ENCODE measurements around the gene ABI3BP.

Gene ABI3BP

DNA sequence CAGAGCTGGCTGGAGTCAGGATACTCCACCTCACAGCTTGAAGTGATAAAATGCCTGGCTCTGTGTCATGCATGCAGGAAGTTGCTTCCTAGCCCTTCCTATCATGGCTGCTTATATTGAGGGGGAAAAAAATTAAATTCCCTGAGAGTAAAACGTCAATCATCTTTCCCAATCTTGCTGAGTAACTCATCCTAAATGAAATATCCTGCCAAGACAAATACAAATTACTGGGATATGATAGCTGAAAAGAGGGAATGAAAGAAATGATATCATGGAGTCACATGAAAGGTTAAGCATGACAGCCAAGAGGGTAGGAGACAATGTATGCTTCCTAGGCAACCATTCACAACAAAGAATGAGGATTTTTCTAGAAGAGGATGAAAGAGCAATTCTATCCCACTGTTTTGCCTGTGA, 110.6 kb downstream of the ABI3BP start:
- no peak for DNase-seq

DNA sequence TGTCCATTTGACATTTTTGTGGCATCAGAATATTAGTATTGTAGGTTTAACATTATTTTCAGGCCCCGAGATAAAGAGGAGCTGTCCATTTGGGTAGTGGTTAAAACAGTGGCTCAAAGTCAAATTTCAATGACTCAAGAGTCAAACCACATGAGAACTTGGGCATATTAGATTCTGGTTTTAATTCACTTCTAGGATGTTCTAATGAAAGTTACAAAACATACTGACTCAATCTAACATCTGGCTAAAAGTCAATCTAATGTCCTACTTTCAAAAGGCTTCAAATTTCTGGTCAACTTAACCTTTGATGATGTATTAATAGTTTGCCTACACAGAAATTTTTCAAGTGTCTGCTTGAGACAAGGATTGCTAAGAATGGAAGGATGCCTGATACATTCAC, 112.4 kb downstream of the ABI3BP start:
- DNase-seq, result no peak

DNA sequence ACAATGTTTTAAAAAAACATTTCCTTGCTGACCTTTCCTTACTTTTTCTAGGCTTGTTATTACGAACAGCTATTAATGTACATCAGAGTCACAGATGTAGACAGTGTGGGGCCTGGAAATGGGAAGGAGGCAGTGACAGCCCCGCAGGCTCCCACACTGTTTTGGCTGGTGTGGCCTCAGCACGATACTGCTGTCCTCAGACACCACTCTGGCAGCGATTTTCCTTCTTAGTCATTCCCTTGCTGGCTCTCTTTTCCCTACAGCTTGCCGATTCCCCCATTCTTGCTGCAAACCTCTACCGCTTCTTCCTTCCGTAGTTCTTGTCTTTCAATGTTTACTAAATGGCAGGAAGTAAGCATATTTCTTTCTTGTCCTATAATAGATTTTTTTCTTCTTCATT, 113.1 kb downstream of the ABI3BP start:
- DNase-seq, result no peak

DNA sequence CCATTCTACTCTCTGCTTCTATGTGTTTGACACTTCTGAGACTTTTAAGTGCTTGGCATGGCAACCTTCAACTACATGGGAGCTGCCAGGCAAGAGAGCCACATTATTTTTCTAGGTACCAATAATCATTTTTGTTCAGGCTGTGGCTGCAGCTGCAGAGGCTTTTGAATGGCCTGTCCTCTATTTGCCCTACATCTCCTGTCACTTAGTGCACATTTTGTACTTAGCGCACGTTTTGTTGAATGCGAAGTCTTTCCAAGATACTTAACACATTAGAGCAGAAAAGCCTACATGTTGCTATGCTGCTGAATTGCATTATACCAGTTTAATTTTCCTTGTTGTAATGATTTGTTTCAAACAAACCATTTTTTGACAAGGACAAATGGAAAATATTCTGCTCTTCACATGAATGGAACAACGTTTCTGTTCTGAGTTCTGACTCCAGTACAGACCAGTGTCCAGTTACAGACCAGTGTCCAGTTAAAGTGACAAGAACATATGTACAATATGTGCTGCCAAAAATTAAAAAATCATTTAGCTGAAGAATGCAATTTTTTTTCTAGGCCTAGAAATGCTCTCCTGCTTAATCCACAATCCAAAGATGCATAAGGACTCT, 113.9 kb downstream of the ABI3BP start:
- no peak for DNase-seq

DNA sequence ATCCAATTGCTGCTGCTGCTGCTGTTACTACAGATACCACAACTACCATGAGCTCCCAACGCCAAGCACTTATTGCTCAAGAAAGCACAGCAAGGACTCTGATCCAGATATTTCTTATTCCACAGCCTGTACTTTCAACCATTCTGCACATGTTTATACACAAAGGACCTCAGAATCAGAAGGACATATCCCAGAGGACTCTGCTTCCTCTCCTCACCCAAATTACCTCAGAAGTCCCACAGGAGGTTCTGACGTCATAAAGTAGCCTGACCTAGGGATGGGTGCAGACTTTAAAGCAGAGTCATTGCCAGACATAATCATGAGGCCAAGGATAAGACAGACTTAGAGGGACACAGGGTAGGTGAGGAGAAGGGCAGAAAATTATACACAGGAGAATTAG, 115.9 kb downstream of the ABI3BP start:
- DNase-seq, result no peak

DNA sequence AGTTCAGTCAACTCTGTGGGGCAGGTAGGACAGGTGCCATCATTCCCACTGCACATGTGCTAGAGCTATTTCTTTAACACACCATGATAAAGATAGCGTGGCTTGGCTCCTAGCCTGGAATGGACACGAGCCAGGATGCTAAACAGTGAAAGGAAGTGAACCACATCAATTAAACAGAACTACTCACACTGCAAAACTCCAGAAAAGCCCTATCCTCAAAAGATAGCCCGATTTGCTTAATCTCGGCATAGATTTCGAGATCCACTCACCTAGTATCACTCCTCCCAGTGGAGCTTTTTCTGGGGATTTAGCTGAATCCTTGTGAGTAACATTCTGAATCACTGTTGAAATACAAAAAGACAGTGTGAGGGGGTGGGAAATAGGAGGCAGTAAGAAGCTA, 118.0 kb downstream of the ABI3BP start:
- no peak for DNase-seq

DNA sequence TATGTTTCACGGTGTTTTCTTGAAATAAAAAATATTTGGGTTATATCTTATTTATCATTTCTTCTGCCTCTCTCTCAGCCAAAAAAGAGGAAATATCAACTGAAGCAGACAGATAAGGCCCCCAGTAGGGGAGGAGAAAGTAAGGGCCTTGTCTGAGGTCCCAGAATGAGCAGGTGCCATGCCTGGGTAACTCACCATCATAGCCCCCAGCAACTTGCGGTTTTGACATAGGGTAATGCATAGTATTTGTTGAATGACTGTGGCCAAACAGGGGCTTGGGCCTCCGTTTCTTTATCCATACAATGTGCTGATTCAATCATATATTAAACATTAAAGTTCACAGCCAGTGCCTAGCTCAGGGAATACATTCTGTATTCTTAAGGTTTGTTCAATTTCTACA, 119.6 kb downstream of the ABI3BP start:
- DNase-seq, result no peak

DNA sequence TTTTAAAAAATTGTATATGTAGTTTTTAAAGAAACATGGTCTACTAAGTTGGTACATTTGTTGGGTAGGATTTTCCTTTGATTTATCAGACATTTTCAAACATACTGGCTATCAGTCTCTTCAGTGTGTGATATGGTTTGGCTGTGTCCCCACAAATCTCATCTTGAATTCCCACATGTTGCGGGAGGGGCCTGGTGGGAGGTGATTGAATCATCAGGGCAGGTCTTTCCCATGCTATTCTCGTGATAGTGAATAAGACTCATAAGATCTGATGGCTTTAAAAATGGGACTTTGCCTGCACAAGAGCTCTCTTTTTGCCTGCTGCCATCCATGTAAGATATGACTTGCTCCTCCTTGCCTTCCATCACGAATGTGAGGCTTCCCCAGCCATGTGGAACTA, 121.9 kb downstream of the ABI3BP start:
- no peak for DNase-seq

DNA sequence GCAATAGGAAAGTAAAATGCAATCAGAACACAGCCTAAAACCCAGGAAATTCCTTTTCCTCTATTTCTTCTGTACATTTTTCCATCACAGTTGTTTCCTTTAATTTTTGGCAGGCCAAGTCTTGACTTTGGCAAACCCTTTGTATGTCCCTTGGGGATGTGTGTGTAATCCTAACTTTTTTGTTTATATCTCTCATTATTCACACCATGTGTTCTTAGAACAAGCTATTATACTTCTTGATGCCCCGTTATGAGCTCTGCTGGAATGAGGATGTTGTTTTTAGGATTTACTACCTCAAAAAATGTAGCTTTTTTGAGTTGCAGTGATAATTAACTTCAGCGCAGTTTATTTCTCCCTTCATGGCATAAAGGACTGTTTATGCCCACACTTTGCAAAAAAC, 123.4 kb downstream of the ABI3BP start:
- DNase-seq, result no peak

DNA sequence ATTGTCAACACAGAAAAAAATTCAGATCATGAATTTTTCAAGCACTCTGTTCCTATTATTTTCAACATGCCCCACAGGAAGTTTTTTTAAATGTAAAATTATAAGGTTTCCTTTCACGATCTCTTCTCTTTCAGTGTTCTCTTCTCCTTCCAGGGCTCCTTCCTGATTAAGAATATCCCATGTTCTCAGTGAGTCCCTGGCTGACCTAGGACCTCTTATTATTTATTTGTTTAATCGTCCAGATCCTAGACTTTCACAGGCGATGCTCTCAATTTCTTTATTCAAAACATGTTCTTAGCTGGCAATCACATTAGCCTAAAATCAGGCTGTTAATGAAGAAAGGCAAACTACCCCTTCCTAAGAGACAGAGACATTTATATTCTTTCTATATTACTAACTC, 124.3 kb downstream of the ABI3BP start:
- no peak for DNase-seq

DNA sequence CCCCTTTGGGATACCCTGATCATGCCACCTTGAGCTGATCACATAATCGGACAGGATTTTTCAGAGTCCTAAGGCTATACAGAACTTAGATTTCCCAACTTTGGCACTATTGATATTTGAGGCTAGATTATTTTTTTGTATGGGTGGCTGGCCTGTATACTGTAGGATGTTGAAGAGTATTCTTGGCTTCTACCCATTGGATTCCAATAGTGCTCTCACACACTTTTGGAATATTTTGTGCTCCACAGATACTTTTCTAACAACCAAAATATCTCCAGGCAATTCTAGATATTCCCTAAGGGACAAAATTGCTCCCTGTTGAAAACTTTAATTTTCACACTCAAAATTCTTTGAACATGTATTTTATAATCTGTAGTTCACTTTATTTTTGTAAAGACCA, 125.1 kb downstream of the ABI3BP start:
- DNase-seq, result no peak

DNA sequence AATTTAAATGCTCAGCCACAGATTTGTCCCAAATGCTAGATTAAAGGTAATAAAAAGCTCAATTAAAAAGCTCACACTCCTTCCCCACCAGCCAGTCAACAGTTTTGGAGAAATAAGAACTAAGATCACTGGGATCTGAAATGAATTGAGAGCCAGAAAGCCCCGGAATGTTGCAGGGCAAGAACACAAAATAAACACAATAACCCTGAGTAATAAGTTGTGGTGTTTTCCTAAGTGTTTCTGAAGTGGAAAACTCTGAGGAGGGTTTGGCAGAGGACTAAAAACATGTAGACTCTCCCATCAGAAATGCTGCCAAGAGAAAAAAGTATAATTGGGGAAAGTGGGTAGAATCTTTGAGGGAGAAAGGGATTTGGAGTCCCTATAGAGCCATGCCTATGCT, 127.8 kb downstream of the ABI3BP start:
- no peak for DNase-seq

DNA sequence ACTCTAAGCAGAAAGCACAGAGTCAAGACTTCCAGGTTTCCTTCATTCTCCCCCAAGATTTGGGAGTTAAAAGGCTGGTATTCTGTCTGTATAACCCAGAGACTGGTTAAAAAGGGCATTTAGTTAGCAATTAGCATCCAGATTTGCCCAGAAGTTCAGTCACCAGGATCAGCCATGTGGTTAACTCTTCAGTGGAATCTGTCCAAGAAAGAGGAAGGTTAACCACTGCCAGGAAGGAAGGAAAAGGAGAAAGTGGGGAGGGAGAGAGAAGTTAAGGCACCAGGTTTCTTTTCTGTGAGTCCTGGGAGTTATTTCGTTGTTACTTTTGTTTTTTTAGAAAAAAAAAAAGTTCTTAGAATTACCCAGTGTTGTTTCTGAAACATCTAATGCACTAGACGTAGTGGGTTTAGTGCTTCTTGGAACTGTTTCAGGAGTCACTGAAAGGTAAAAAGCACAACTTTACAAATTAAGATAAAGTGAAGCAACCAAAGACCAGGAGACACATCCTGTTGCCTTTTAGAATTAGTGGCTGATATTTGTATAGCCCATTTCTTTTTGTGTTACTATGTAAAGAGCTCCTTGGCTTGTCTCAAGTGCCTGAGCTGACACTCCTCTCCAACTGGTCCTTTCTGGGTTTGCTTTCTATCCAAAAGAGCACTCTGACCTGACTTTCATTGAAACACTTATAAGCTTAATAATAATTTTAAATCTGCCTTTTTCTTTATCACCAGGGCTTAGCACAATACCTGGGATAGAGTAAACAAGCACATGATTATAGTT, 128.6 kb downstream of the ABI3BP start:
- no peak for DNase-seq

DNA sequence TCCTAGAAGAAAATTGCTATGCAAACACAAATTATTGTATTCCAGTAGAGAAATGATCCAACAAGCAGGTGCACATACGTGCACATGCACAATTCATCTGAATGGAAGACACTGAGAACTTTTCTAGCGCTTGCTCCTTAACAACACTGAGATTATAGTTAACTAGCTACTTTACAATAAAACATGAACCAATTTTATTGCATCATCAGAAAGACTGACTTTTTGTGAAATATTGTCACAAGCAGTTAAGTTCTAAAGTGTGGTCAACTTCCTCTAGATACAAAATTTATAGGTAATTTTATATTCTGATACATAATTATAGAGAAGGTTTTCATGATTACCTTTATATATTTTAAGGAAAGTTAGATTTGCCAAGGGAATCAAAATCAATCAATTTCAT, 135.4 kb downstream of the ABI3BP start:
- no peak for DNase-seq

DNA sequence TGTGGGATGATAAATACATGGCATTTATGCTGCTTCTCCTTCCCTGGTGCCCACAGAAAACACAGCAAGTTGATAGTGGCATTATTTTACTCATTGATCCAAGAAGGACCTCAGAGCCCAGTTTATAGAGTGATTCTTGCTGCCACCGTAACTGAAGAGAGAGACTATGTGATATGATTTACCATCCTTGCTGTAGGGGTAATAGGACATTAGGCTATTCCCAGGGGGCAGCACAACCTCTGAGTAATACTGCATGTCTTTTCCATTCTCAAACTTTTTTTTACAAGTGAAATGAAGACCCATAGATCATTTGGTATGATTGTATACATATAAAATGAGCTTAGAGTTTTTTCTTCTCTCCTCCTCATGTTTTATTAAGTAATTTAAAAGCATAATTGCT, 136.4 kb downstream of the ABI3BP start:
- no peak for DNase-seq

DNA sequence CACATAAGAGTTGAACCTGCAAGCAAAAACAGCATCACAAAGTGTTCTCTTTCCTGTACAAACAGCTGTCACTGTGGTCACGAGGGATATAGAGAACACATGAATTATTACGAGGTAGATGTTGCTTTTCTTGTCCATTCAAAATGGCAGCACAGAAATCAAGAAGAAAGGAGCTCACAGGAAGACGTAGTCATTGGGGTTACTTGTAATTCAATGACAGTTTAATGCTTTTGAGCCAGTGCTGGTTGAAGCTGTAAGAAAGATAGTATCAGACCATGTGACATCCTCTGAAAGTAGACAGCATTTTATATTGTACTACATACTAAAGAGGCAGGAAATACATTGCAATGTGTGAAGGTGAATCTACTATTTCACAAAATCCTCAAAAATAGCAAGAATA, 140.4 kb downstream of the ABI3BP start:
- no peak for DNase-seq

DNA sequence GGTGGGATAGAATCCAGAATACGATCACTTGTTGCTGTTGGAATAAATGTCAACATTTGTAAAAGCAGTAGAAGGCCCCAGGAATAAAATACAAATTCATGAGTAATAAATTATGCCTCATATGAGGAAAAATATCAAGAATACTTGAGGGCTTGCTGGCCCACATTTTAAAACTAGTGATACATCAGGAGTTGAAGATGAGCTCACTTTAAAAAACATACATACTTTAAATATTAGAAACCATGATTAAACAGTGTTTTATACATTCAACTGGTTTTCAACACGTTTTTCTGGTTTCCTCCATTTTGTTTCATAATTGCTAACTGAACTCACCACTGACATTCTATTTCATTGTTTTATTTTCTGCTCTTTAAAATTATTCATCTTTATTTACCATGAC, 142.5 kb downstream of the ABI3BP start:
- no peak for DNase-seq

DNA sequence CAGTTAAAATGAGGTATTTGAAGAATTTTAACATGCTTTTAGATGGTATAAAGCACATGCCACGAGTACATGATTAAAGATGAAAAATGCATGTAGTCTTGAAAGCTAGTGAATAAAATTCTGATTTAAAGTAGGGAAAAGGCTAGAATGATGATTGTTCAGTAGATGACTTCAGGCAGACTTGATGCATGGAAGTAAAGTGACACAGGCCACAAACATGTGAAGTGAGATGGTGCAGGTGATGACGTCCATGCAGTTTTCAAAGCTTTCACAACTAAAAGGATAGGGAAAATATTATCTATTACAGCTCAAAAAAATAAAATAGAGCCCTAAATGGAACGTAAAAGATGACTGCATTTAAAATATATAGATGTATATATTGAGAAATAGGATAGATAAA, 143.1 kb downstream of the ABI3BP start:
- no peak for DNase-seq

DNA sequence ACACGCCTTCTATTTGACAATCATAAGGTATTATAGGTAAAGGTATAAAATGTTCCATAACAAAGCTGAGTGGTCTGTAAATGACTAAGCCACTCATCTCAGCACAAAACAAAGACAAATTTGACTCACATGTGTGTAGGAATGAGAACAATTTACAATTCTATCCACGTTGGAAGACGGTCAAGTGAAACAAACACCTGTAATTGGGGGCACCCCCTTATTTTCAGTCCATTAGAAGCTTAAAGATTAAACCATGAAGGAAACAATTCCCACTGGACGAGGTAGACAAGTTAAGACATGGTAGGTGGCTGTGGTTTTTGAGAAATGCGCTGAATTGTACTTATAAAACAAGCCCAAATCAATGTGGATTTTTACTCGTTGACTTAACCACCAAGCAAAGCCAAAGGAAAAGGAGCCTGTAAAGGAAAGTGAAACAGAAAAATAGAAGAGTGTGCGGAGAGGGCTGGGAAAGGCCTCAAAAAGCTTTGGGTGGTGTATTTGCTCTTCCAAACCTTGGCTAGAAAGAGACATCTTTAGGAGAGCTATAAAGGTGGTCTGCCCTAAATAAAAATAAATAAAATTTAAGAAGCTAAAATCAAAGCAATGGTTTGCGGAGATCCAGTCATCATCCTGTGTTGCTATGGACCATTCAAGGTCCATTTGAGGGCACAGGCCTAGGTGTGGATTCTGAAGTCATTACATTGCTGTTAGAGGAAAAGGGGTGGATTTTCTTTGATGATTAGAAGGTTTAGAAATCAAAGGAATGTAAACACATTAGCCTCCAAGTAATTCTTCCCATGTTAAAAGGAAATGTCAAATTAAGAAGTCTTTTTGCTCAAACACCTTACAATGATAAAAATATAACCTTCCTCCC, 148.9 kb downstream of the ABI3BP start:
- DNase-seq, result no peak

DNA sequence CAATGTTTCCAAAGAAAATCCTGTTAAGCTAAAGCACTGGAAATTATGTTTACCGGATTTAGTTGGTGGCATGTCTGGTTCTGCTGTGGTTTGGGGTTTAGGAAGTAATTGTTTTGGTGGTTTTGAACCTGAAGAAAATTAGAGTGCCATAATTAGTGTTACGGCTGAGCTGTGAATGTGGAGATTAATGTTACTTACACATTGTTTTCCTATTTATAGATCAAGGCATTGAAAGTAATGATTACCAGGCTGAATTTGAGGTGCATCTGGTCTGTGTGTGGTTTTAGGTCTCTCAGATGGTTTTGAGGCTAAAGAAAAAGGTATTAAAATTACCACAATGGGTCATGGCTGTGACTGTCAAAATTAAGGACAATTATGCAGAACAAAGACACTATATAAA, 155.1 kb downstream of the ABI3BP start:
- DNase-seq, result no peak

DNA sequence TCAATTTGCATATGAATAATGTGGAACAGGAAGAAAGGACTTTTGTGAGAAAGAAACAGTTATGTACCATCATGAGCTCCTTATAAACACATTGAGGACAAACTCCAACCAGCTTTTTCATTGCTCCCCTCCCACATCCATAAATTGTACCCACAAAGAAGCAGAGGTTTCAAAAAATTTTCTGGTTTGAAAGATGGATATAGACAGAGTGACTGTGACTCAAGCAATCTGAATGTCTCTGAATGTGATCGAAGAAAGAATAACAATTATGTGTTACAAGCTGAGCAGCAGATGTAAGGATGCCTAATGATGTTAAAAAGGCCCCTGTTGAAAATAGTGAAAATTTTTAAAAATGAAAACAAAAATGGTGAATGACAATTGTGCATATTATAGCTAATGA, 156.6 kb downstream of the ABI3BP start:
- no peak for DNase-seq

DNA sequence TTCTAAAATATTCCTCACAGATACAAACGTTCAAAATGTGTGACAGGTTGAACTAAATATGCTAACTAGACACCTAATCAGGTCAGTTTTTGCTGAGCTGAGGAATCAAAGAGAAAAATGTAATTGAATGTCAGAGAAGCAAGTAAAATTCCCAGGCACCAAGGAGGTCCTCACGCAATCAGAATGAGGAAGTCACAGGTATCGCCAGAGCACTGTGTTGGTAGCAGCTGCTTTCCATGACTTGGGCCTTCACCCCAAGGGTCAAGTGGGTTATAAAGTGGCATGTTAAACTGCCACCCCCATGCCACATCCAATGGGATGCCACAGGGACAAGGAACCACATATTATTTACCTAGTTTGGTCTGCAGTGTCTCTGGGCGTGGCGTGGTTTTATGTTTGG, 158.9 kb downstream of the ABI3BP start:
- DNase-seq, result no peak

DNA sequence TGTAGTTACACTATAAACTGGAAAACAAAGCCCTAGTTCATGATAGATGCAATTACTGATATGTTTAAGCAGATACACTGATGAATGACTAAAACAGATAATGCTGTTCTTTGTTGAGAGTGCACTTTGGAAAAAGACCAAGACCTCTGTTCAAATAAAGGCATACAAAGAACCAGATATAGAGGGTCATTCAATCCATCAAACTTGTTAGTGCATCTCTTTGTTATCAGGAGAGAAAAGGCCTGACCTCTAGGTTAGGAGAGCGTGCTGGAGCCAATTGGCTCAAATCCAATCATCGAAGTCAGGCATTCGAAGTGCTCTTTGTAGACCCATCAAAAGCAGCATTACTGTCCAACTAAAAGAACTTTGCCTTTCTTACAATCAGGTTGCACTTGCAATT, 159.7 kb downstream of the ABI3BP start:
- DNase-seq, result no peak

DNA sequence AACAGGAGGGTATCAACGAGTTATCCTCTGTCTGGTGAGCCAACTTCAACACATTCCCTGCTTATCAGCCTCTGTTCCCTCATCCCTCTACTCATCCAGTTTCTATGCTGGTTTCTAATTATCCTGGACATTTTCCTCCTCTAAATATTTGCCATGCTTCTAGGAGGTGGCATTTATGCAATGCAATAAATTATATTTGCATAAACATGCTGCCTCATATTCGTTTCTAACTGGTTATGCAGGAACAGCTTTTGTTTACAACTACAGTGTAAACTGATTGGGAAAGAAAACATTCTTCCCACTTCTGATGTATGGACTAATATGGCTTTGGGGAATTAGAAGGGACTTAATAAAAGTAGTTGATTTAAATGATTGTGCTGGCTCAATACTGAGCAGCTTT, 161.6 kb downstream of the ABI3BP start:
- no peak for DNase-seq
